ENCODE results near the gene SLC2A13.
A peak's percentile ranks its signal among the peaks of the same experiment; 100 is the strongest.
"Not testable (repeated sequence)": the region's sequence is repeated elsewhere in the genome, so short reads cannot be mapped to it uniquely, and the experiment has no call there.

SLC2A13 gene

GRCh38 chr12:39867631-39868327 lies 238.1 kb downstream of the SLC2A13 start:
- no peak for TF ChIP-seq CTCF (conservative IDR thresholded peaks at IDR 0.05; ENCODE audit: control insufficient read depth, insufficient read depth, low read depth, low read length)
- peak; percentile 3 for DNase-seq (ENCODE audit: low read depth)
- H3K4me3 ChIP-seq (ENCODE audit: control insufficient read depth, low read depth, low read length), result no peak overlapping the region

GRCh38 chr12:39866135-39866534 lies 239.7 kb downstream of the SLC2A13 start:
- no peak for DNase-seq (ENCODE audit: low read depth)
- no peak overlapping the region for H3K4me3 ChIP-seq (ENCODE audit: control insufficient read depth, low read depth, low read length)
- TF ChIP-seq CTCF (conservative IDR thresholded peaks at IDR 0.05; ENCODE audit: control insufficient read depth, insufficient read depth, low read depth, low read length), result no peak

GRCh38 chr12:39860695-39861094 lies 245.2 kb downstream of the SLC2A13 start:
- no peak overlapping the region for H3K4me3 ChIP-seq (ENCODE audit: control insufficient read depth, low read depth, low read length)
- DNase-seq (ENCODE audit: low read depth), result no peak
- no peak for TF ChIP-seq CTCF (conservative IDR thresholded peaks at IDR 0.05; ENCODE audit: control insufficient read depth, insufficient read depth, low read depth, low read length)

- H3K4me3 ChIP-seq (ENCODE audit: control insufficient read depth, low read depth, low read length), result no peak overlapping the region
- TF ChIP-seq CTCF (conservative IDR thresholded peaks at IDR 0.05; ENCODE audit: control insufficient read depth, insufficient read depth, low read depth, low read length), result no peak
- no peak for DNase-seq (ENCODE audit: low read depth)
Observed at GRCh38 chr12:39853003-39853402, 252.9 kb downstream of the SLC2A13 start.

GRCh38 chr12:39852346-39852745 lies 253.5 kb downstream of the SLC2A13 start:
- TF ChIP-seq CTCF (conservative IDR thresholded peaks at IDR 0.05; ENCODE audit: control insufficient read depth, insufficient read depth, low read depth, low read length), result no peak
- no peak overlapping the region for H3K4me3 ChIP-seq (ENCODE audit: control insufficient read depth, low read depth, low read length)
- DNase-seq (ENCODE audit: low read depth), result no peak

- H3K4me3 ChIP-seq (ENCODE audit: control insufficient read depth, low read depth, low read length); DNase-seq (ENCODE audit: low read depth): not testable (repeated sequence)
Observed at GRCh38 chr12:39848218-39848617, 257.7 kb downstream of the SLC2A13 start.

GRCh38 chr12:39846971-39847650 lies 258.8 kb downstream of the SLC2A13 start:
- DNase-seq (ENCODE audit: low read depth), result peak; percentile 26
- H3K4me3 ChIP-seq (ENCODE audit: control insufficient read depth, low read depth, low read length), result no peak overlapping the region
- no peak for TF ChIP-seq CTCF (conservative IDR thresholded peaks at IDR 0.05; ENCODE audit: control insufficient read depth, insufficient read depth, low read depth, low read length)

Measured in fibroblast of mammary gland (primary cell).